Stimulated activated CD4-positive, alpha-beta T cell treated with anti-CD3 and anti-CD28 coated beads, Interleukin-4, amount 100 ng/mL, for 48 hours (primary cell): ENCODE data around the gene SLC25A51.
"Not testable (repeated sequence)": the region's sequence is repeated elsewhere in the genome, so short reads cannot be mapped to it uniquely, and the experiment has no call there.

Experiments
- DNase-seq, 2 donors: peaks; one replicate each; pipeline ENCODE4 v3.0.0-alpha.2; 2020; ENCODE audit warnings: low read depth in 2 of 2

Gene SLC25A51

GRCh38 chr9:37919956-37920335, 16.0 kb upstream of the SLC25A51 start:
- no peak for DNase-seq

DNA sequence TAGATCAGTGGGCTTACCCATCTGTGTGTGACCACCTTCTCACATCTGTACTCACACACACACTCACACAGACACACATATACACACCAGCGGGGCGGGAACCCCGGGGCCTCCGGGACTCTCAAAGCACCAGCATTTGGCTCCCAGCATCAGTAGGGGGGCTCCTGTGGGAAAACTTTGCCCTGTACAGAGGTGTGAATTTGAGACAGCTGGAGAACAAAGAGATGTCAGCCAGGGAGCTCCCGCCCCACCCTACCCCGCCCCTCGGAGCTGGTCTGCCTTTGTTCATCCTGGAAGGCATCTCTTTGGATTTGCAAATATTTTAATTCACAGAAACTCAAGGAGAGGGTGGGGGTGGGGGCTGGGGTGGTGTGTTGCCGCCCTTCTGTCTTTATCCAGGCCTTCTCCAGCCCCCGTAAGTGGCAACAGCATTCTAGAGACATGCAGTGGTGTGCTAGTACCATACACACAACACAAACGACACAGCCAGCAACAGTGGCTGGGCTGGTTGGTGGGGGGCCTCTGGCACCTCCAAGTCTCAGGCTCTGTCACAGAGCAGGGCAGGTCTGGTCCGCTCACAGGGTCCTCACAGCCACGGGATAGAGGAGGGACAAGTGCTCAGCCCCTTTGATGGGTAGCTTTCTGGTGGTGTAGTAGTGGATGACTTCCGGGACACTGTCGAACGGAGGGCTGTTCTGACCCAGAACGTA, 15.5 kb upstream of the SLC25A51 start:
- DNase-seq, result no peak

DNA sequence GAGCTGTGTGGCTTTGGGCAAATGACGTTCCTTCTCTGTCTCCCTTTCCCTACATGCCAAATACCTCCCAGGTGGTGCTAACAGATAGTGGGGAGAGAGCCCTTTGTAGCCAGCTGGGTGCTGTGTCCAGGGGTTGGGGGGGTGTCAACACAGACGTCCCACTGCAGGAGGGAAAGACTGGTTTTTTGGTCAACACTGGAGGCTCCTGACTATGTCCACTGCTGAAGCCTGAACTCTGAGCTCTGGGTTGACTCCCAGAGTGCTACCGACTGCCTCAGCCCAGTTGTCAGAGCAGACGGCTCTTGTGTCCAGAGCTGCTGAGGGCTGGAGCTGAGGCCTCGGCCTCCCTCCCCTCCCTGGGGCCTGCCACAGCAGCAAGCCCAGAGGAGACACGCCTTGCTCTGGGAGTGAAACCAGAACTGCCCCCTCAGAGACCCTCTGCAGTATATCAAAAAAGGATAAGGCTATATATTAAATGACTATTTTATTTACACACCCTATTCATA, 14.8 kb upstream of the SLC25A51 start:
- DNase-seq, result no peak

DNA sequence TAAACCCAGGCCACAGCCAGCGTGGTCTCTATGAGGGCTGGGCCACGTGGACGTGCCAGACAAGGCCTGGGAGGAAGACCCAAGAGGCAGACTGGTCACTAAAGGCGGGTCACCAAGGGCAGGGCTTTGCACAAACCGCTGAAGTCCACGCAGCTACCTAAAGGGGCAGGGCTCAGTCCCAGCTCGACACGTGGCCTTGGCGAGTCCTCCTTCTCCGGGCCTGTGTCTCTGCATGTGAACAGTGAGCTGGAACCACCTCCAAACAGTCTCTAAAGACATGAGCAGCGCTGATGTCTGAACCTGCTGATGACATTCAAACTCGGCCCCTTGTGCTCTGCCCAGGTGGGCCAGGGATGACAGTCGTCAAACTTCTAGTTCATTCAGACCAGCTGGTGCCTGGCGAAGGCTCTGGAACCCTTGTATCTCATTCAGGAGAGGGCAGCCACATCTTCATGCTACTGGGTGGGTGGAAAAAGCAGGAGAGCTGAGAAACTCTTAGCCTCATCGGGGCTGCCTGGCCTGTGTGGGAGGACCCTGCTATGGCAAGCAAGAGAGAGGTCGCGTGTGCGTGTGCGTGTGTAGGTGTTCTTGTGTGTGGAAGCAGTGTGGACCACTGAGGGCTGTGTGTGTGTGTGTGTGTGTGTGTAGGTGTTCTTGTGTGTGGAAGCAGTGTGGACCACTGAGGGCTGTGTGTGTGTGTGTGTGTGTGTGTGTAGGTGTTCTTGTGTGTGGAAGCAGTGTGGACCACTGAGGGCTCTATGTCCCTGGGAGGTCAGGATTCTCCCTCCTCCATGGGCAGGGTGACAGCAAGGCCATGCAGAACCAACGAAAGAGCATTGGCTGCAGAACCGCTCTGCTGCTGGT, 14.1 kb upstream of the SLC25A51 start:
- no peak for DNase-seq

GRCh38 chr9:37917313-37917731, 13.4 kb upstream of the SLC25A51 start:
- no peak for DNase-seq

- no peak for DNase-seq
Measured at GRCh38 chr9:37916471-37917312, 12.8 kb upstream of the SLC25A51 start.

DNA sequence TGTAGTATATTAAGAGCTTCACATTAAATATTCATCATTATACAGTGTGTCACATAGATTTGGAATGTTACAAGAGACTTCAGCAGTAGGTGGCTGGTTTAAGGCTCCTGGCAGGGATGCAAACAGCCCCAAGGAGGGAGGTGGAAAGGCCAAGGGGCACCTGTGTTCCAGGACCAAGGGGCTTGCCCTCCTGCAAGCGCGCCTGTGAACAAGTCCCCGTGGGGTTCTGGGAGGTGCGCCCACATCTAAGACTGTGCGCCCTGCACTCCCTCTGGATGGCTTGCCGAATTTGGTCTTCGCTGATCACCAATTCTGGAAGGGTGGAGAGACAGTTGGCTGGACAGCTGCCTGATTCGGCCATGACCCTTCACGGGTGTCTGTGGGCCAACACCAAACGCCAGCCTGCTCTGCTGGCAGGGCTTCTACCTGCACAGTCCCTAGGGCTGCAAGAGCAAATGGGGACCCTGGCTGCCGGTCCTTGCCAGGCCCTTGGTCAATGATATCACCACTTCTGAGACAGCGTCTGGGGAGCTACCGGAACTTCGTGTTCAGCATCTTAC, 12.1 kb upstream of the SLC25A51 start:
- DNase-seq, result no peak

GRCh38 chr9:37914701-37915358, 10.9 kb upstream of the SLC25A51 start:
- no peak for DNase-seq

DNA sequence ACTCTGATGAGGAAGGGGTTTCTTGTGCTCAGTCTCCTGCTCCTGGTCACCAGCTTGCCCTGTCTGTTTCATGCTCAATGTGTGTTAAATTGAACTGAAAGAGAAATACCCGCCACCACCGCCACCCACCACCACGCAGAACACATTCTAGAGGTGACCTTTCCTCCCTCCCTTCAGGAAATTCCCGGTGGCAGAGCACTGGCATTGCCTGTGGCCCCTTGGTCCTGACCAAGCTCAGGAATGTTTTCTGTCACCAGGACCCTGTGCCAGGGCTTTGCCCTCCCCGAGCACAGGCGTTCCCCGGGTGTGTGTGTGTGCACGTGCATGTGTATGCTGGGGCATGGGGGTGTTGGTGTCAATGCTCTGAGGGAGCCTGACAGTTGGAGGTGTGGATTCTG, 10.2 kb upstream of the SLC25A51 start:
- DNase-seq, result no peak

DNA sequence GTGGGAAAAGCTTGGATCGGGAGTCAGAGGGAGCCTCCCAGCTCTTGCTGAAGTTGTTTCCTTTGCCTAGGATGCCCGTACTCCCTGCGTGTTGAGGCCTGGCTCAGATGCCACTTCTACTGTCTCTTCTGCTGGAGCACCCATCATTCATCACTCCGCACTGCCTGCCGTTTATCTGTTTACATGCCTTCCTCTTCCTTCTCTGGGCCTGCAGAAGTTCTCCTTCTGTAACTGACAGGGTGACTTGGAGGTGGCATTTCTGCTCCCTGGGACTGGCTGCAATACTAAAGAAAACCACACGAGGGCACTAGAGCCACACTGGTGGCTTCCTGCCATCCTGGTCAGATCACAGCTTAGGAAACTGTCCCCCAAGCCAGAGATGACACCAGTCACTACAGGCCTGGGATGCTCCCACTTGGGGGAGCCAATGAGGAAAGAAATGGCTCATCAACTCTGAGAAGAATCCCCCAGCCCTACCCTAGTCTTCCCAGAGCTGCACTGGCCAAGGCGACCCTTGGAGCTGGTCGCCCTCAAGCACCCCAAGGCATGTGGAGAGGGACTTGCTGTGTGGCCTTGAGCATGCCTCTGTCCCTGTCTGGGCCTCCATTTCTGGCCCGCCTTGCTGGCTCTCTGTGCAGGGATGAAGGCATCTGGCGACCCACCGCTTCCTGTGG, 9.7 kb upstream of the SLC25A51 start:
- peak; percentile 65 to 83 for DNase-seq

DNA sequence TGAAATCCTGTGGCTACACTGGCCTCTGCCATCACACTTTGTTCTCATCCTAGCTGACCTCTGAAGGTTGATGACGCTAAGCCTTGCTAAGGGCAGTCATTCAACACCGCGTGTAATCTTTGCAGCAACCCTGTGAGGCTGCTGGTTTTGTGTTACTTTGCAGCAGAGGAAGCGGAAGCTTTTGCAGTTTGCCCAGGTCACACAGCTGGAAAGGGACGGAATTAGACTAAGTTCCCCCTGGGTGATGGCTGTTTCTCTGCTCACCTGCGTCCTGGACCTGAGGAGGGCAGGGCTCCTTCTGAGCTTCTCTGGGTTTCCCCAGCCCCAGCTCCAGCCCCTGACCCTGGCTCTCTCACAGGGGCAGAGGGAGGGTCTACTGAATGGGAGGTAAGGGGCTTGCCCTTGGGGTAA, 7.3 kb upstream of the SLC25A51 start:
- DNase-seq, result no peak

GRCh38 chr9:37910271-37910670, 6.3 kb upstream of the SLC25A51 start:
- DNase-seq, result no peak

DNA sequence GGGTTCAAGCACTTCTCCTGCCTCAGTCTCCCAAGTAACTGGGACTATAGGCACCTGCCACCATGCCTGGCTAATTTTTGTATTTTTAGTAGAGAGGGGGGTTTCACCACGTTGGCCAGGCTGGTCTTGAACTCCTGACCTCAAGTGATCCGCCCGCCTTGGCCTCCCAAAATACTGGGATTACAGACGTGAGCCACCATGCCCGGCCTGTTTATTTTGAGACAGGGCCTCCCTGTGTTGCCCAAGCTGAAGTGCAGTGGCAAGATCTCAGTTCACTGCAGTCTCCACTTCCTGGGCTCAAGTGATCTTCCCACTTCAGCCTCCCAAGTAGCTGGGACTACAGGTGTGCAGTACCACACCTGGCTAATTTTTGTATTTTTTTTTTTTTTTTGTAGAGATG, 5.9 kb upstream of the SLC25A51 start:
- DNase-seq, result not testable (repeated sequence)

- no peak for DNase-seq
Measured at GRCh38 chr9:37909326-37909725, 5.4 kb upstream of the SLC25A51 start.

GRCh38 chr9:37908698-37909186, 4.8 kb upstream of the SLC25A51 start:
- DNase-seq, result no peak

- no peak for DNase-seq
Measured at GRCh38 chr9:37908283-37908682, 4.4 kb upstream of the SLC25A51 start.

GRCh38 chr9:37906312-37907239, 2.6 kb upstream of the SLC25A51 start:
- no peak for DNase-seq

GRCh38 chr9:37905776-37906175, 1.8 kb upstream of the SLC25A51 start:
- DNase-seq, result no peak

DNA sequence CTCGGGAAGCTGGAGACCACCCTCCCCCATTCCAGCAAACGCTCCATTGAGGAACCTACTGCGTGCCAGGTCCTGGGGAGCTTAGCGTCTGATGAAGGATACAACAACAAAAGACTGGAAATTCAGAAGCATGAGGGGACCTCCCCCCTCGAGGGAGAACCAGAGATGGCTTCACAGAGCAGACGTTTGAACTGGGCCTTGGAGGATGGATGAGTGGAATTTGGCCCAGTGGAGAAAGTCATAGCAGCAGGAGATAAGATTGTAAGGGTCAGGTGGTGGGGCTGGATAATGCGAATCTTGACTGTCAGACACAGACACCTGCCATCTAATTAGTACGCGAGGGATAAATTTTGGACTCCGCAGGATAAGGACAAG, 1.2 kb upstream of the SLC25A51 start:
- no peak for DNase-seq
